K562 (cell line): ENCODE measurements around the gene HTR3E. TPM values are rescaled to one million over a fixed set of nuclear protein-coding genes. Genes with fewer than 3 reads are reported as not detected.
A peak's percentile ranks its signal among the peaks of the same experiment; 100 is the strongest.

ENCODE experiments used
- FOXM1 ChIP-seq, 2 experiments: fragments of 450-650 bp in 1 of 2; sonication (generic) in 1 of 2; formaldehyde crosslinking in 1 of 2; IDR thresholded peaks; 2 replicates each; pipeline versions ENCODE4 v1.6.1 to v1.9.0; 2017 to 2022; ENCODE audit warnings: low read depth in 2 of 2, mild to moderate bottlenecking in 2 of 2, missing genetic modification reagents in 1 of 2, moderate library complexity in 1 of 2
- HDAC3 ChIP-seq: fragments of 450-650 bp; IDR thresholded peaks from 2 replicates; pipeline ENCODE4 v1.6.1; 2018; ENCODE audit warnings: borderline replicate concordance, mild to moderate bottlenecking, moderate library complexity; ENCODE audit not compliant: partially characterized antibody
- HDAC8 ChIP-seq: fragments of 450-650 bp; IDR thresholded peaks from 2 replicates; pipeline ENCODE4 v1.6.1; 2016; ENCODE audit warnings: mild to moderate bottlenecking, missing genetic modification characterization, moderate library complexity, missing compliant biosample characterization
- HNRNPLL ChIP-seq: fragments of 200-400 bp; formaldehyde crosslinking; IDR thresholded peaks from 2 replicates; pipeline ENCODE4 v1.6.1; 2017; ENCODE audit warnings: low read length, low read depth, mild to moderate bottlenecking; ENCODE audit not compliant: poor library complexity, severe bottlenecking
- HOXB6 ChIP-seq: fragments of 250-450 bp; sonication (Bioruptor Pico); IDR thresholded peaks from 2 replicates; pipeline ENCODE4 v1.5.1; 2022; ENCODE audit warnings: mild to moderate bottlenecking, borderline replicate concordance
- PTBP1 ChIP-seq: fragments of 200-400 bp; formaldehyde crosslinking; IDR thresholded peaks from 2 replicates; pipeline ENCODE4 v1.6.1; 2017; ENCODE audit warnings: low read depth, low read length
- RFX7 ChIP-seq: fragments of 250-450 bp; sonication (Bioruptor Pico); IDR thresholded peaks from 2 replicates; pipeline ENCODE4 v1.5.1; 2021; ENCODE audit warnings: mild to moderate bottlenecking
- TFAM ChIP-seq: fragments of 250-450 bp; sonication (Bioruptor Pico); conservative IDR thresholded peaks from 2 replicates; pipeline ENCODE4 v1.5.0; 2021; ENCODE audit warnings: mild to moderate bottlenecking, moderate library complexity
- ZNF146 ChIP-seq: IDR thresholded peaks from one replicate; pipeline ENCODE4 v1.6.1; 2018; ENCODE audit warnings: missing compliant biosample characterization; ENCODE audit not compliant: unreplicated experiment
- ZNF282 ChIP-seq: sonication (generic); formaldehyde crosslinking; IDR thresholded peaks from 2 replicates; pipeline ENCODE4 v1.8.1; 2023; ENCODE audit warnings: missing genetic modification reagents
- ZNF57 ChIP-seq: fragments of 450-650 bp; formaldehyde crosslinking; IDR thresholded peaks from 2 replicates; pipeline ENCODE4 v1.4.0; 2020; ENCODE audit warnings: mild to moderate bottlenecking, moderate library complexity
- ZNF77 ChIP-seq: fragments of 250-450 bp; sonication (Bioruptor Pico); IDR thresholded peaks from 2 replicates; pipeline ENCODE4 v1.5.0; 2020
- polyA plus RNA-seq, 8 experiments: library from polyadenylated mRNA; depleted of rRNA in 4 of 8; stranded (reverse) in 5 of 8; unstranded in 3 of 8; fragments of >200 nt; fragmentation: Nextera tagmentation in 2 of 8; fragmentation: Illumina TruSeq in 1 of 8; extraction: Ambion mirVana in 2 of 8; extraction: Trizol in 1 of 8; gene quantifications; 2 replicates each; pipeline versions ENCODE4 v1.2.1 to v1.2.3, GENCODE V29; 2011 to 2014; ENCODE audit warnings: inconsistent platforms in 1 of 8, missing spikeins in 1 of 8
- total RNA-seq, 7 experiments: library from RNA; depleted of rRNA in 6 of 7; stranded (reverse); fragments of >200 nt in 6 of 7; fragmentation: Illumina TruSeq in 2 of 7; extraction: Trizol in 2 of 7; gene quantifications; 2 replicates each; pipeline versions ENCODE4 v1.2.1 to v1.2.3, GENCODE V29; 2011 to 2021; ENCODE audit warnings: low replicate concordance in 1 of 7
- TF ChIP-seq, protein P1 (sequence below): sonication (generic); formaldehyde crosslinking; IDR thresholded peaks from 2 replicates; pipeline ENCODE4 v1.8.1; 2023; ENCODE audit warnings: mild to moderate bottlenecking, missing genetic modification reagents
- TF ChIP-seq, protein P2 (sequence below): fragments of 450-650 bp; IDR thresholded peaks from 2 replicates; pipeline ENCODE4 v1.7.0; 2016; ENCODE audit warnings: borderline replicate concordance
- TF ChIP-seq, protein P3 (sequence below), 3 experiments: fragments of 200-800 bp in 1 of 3; sonication (Bioruptor generic) in 1 of 3; sonication (generic) in 1 of 3; formaldehyde crosslinking in 1 of 3; IDR thresholded peaks; 2 replicates each; pipeline versions ENCODE4 v1.6.1 to v1.8.0; 2016 to 2022; ENCODE audit warnings: mild to moderate bottlenecking in 2 of 3, missing compliant biosample characterization in 2 of 3, missing genetic modification characterization in 2 of 3, missing genetic modification reagents in 1 of 3

Gene HTR3E
- total and polyA plus RNA-seq, 9 of the 15 experiments (the other 6 are each of a cell fraction or from before 2014, with no cell fraction given): not detected

DNA sequence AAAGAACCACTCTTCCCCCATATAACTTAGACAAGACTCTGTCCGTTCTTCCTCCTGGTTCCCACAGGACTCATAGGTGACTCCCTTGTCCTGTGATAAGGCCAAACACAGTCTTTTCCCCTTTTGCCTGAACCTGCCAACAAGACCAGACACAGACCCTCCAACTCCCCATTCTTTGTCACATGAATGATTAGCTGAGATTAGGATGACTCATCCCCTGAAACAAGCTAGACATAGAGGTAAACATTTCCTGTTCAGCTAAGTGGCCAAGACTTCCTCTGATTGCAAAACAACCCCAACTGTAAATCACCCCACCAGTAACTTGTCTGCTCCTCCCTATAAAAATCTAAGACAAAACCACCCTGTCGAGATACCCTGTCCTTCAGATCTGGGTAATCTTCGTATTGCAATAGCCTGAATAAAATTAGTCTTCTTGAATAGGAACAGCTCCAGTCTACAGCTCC, 11.4 kb upstream of the HTR3E start (continued):
- TF ChIP-seq, protein P1, sequence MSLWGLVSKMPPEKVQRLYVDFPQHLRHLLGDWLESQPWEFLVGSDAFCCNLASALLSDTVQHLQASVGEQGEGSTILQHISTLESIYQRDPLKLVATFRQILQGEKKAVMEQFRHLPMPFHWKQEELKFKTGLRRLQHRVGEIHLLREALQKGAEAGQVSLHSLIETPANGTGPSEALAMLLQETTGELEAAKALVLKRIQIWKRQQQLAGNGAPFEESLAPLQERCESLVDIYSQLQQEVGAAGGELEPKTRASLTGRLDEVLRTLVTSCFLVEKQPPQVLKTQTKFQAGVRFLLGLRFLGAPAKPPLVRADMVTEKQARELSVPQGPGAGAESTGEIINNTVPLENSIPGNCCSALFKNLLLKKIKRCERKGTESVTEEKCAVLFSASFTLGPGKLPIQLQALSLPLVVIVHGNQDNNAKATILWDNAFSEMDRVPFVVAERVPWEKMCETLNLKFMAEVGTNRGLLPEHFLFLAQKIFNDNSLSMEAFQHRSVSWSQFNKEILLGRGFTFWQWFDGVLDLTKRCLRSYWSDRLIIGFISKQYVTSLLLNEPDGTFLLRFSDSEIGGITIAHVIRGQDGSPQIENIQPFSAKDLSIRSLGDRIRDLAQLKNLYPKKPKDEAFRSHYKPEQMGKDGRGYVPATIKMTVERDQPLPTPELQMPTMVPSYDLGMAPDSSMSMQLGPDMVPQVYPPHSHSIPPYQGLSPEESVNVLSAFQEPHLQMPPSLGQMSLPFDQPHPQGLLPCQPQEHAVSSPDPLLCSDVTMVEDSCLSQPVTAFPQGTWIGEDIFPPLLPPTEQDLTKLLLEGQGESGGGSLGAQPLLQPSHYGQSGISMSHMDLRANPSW: no peak
- TF ChIP-seq FOXM1 (IDR thresholded peaks at IDR 0.05; ENCODE audit: low read depth): no peak
- TF ChIP-seq FOXM1 (CRISPR knock-in tag; IDR thresholded peaks at IDR 0.05; ENCODE audit: low read depth): no peak
- TF ChIP-seq TFAM (CRISPR knock-in tag): no peak
- TF ChIP-seq HOXB6 (CRISPR knock-in tag): no peak
- TF ChIP-seq ZNF57 (CRISPR knock-in tag): no peak
- TF ChIP-seq, protein P2, sequence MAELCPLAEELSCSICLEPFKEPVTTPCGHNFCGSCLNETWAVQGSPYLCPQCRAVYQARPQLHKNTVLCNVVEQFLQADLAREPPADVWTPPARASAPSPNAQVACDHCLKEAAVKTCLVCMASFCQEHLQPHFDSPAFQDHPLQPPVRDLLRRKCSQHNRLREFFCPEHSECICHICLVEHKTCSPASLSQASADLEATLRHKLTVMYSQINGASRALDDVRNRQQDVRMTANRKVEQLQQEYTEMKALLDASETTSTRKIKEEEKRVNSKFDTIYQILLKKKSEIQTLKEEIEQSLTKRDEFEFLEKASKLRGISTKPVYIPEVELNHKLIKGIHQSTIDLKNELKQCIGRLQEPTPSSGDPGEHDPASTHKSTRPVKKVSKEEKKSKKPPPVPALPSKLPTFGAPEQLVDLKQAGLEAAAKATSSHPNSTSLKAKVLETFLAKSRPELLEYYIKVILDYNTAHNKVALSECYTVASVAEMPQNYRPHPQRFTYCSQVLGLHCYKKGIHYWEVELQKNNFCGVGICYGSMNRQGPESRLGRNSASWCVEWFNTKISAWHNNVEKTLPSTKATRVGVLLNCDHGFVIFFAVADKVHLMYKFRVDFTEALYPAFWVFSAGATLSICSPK: no peak
- TF ChIP-seq HDAC8 (tag): no peak
- no peak for TF ChIP-seq ZNF146 (CRISPR knock-in tag)
- TF ChIP-seq ZNF282 (CRISPR knock-in tag): no peak
- TF ChIP-seq HNRNPLL: no peak
- TF ChIP-seq HDAC3: peak; percentile 71
- TF ChIP-seq RFX7: no peak
- TF ChIP-seq, protein P3, sequence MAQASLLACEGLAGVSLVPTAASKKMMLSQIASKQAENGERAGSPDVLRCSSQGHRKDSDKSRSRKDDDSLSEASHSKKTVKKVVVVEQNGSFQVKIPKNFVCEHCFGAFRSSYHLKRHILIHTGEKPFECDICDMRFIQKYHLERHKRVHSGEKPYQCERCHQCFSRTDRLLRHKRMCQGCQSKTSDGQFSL (CRISPR knock-in tag; IDR thresholded peaks at IDR 0.05): no peak
- TF ChIP-seq, protein P3 (tag; IDR thresholded peaks at IDR 0.05): no peak
- TF ChIP-seq ZNF77: no peak
- no peak for TF ChIP-seq PTBP1
